ENCODE results near the gene MYO3B. TPM values are rescaled to one million over a fixed set of nuclear protein-coding genes. Genes with fewer than 3 reads are reported as not detected.

The MYO3B gene
- total RNA-seq, 4 donors from 2014 or later: 0.06 TPM; not detected in 3

DNA sequence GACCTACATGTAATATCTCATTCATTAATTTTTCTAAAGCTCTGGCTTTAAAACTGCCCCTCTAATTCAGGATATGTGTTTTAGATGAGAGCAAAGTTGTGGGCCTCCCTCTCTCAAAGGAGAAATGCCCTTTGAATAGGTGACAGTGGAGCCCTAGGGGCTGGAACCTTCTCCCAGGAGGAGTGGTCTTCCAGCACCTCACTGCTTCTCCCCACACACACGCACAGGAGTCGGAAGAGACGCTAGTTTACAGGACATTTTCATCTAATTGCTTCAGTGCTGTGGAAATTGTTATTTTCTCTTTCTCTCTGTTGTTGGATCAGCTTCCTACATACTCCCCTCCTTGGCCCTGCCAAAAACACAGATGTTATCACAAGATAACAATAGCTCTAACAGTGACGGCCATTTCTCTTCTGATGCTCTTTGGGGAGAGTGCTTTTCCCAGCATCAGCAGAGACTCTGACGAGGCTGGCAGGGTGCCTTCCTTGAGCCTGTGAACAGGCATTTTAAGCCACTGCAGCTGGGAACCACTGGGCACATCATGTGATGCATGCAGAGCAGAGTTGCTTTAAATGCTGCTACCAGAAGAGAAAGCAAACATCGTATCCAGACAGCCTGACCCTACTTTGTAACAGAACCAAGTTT lies 327.8 kb downstream of the MYO3B start:
- no peak for TF ChIP-seq POLR2A (IDR thresholded peaks at IDR 0.05; ENCODE audit: low read depth)
- TF ChIP-seq POLR2AphosphoS5 (IDR thresholded peaks at IDR 0.05): no peak
- TF ChIP-seq EP300 (IDR thresholded peaks at IDR 0.05): no peak
- TF ChIP-seq, protein P1, sequence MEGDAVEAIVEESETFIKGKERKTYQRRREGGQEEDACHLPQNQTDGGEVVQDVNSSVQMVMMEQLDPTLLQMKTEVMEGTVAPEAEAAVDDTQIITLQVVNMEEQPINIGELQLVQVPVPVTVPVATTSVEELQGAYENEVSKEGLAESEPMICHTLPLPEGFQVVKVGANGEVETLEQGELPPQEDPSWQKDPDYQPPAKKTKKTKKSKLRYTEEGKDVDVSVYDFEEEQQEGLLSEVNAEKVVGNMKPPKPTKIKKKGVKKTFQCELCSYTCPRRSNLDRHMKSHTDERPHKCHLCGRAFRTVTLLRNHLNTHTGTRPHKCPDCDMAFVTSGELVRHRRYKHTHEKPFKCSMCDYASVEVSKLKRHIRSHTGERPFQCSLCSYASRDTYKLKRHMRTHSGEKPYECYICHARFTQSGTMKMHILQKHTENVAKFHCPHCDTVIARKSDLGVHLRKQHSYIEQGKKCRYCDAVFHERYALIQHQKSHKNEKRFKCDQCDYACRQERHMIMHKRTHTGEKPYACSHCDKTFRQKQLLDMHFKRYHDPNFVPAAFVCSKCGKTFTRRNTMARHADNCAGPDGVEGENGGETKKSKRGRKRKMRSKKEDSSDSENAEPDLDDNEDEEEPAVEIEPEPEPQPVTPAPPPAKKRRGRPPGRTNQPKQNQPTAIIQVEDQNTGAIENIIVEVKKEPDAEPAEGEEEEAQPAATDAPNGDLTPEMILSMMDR (IDR thresholded peaks at IDR 0.05): no peak
- no peaks in the 10 kb centered on the region for H3K9me3 ChIP-seq
- H3K27ac ChIP-seq (replicated peaks in 1 of 4): peak overlapping the region; percentile 23 to 54 (median 44)
- H3K4me3 ChIP-seq: peak overlapping the region in 3 of 4 donors; percentile 8 to 27 (median 11)
- WGBS: 20% methylated on average over 6 of the region's 6 CpGs
- H3K4me1 ChIP-seq: peaks cover 8 to 22% (median 17%) of the 10 kb centered on the region in 4 donors
- intact Hi-C loops (cut with DNase I): no loop called here
- peak; percentile 91 for DNase-seq (ENCODE audit: extremely low spot score)
- H3K36me3 ChIP-seq: no peaks in the 10 kb centered on the region
- H3K27me3 ChIP-seq: no peaks in the 10 kb centered on the region

DNA sequence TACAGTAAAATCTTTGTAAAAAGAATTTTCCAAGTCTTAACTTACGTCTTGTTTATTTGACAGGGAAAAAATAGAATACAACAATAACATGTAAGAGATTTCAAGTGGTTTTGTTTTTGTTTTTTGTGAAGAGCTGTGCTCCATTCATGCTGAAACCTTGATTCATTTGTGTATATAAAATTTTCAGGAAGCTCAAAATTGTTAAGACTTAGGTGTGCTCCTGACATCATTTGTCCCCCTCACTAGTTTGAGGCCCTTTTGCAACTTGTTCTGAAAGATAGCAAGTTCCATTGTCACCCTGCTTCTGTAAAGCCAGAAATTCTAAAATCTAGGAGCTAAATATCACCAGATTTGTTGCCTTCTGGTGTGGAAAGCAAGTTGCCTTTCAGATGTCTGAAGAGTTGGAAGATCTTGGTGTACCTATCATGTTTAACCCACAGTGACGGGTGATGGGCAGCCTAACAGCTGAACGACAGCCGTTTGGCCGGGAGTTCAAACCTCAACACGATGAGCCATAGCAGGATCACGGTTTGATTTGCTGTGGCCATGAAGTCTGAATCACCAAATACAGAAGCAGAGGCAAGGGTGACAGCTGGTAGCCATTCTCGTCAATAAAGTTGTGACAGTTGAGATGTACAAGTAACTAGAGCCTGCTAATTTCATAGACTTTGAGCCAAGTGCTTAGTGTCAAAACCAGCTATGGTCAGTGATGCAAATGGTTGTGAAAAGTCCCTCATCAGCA lies 331.7 kb downstream of the MYO3B start:
- H3K27ac ChIP-seq (replicated peaks in 1 of 4): no peak overlapping the region
- WGBS: 86% methylated on average over 8 of the region's 8 CpGs
- peaks cover 8 to 12% (median 11%) of the 10 kb centered on the region in 4 donors for H3K4me1 ChIP-seq
- no peaks in the 10 kb centered on the region for H3K27me3 ChIP-seq
- no peaks in the 10 kb centered on the region for H3K36me3 ChIP-seq
- no peak for TF ChIP-seq POLR2AphosphoS5 (IDR thresholded peaks at IDR 0.05)
- TF ChIP-seq POLR2A (IDR thresholded peaks at IDR 0.05; ENCODE audit: low read depth): no peak
- TF ChIP-seq EP300 (IDR thresholded peaks at IDR 0.05): no peak
- TF ChIP-seq, protein P1 (IDR thresholded peaks at IDR 0.05): no peak
- intact Hi-C loops (cut with DNase I): no loop called here
- no peak overlapping the region for H3K4me3 ChIP-seq
- no peaks in the 10 kb centered on the region for H3K9me3 ChIP-seq
- DNase-seq (ENCODE audit: extremely low spot score): peak; percentile 86

DNA sequence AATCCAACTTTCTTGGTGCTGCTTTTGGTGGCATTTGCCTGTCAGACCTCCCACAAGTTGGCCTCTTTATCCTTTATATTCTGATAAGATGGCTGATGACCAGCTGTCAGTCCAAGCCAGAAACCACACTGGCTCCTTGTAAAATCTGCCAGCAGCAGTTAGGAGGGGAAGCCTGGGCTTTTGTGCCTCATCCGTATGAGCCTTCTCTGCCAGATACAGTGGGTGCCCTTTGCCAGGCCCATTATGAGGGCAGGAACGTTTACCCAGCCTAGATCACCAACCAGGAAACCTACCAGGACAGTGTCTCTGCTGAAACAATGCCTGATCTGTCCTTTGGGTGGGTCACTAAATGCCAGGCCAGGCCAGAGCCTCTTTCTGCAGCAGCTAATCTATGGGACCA lies 334.3 kb downstream of the MYO3B start:
- TF ChIP-seq EP300 (IDR thresholded peaks at IDR 0.05) (no peak), POLR2A (IDR thresholded peaks at IDR 0.05; ENCODE audit: low read depth) (no peak), POLR2AphosphoS5 (IDR thresholded peaks at IDR 0.05) (no peak)
- TF ChIP-seq, protein P1 (IDR thresholded peaks at IDR 0.05): no peak
- WGBS: 83% methylated on average over 2 of the region's 2 CpGs
- no peaks in the 10 kb centered on the region for H3K27me3 ChIP-seq
- H3K4me1 ChIP-seq: peaks cover 0 to 3% (median 0%) of the 10 kb centered on the region in 4 donors
- no peaks in the 10 kb centered on the region for H3K36me3 ChIP-seq
- H3K4me3 ChIP-seq: no peak overlapping the region
- H3K9me3 ChIP-seq: no peaks in the 10 kb centered on the region
- DNase-seq (ENCODE audit: extremely low spot score): no peak
- intact Hi-C loops (cut with DNase I): no loop called here
- H3K27ac ChIP-seq (replicated peaks in 1 of 4): no peak overlapping the region

DNA sequence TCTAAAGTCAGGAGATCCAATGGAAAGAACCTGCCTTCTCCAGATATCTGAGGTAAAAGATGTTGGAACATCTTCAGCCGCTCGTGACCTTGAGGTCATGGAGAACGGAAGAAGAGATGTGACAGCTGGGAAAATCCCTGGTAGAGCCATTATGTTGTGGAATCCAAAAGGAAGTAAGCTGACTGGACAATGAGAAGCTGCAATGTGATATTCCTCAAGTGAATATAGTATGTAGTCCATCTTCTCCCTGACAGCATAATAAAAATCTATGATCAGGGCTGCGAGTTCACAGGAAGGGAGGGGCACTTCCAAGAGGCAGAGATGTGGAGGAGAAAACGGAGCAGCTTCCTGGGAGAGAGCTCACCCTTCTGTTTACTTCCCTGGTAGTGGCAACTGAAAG lies 336.2 kb downstream of the MYO3B start:
- no peak for DNase-seq (ENCODE audit: extremely low spot score)
- Histone ChIP-seq H3K4me3 (no peak overlapping the region), H3K27me3 (no peaks in the 10 kb centered on the region), H3K27ac (replicated peaks in 1 of 4) (no peak overlapping the region), H3K36me3 (no peaks in the 10 kb centered on the region), H3K9me3 (no peaks in the 10 kb centered on the region), H3K4me1 (peaks cover 0 to 3% (median 0%) of the 10 kb centered on the region in 4 donors)
- intact Hi-C loops (cut with DNase I): no loop called here
- 51% methylated on average over 5 of the region's 5 CpGs for WGBS
- TF ChIP-seq POLR2AphosphoS5 (IDR thresholded peaks at IDR 0.05) (no peak), POLR2A (IDR thresholded peaks at IDR 0.05; ENCODE audit: low read depth) (no peak), EP300 (IDR thresholded peaks at IDR 0.05) (no peak)
- TF ChIP-seq, protein P1 (IDR thresholded peaks at IDR 0.05): no peak

All from esophagus muscularis mucosa (tissue), 4 donors.